CD4-positive, alpha-beta T cell (primary cell): Measurements from ENCODE around the gene CCN5. TPM values are rescaled to one million over a fixed set of nuclear protein-coding genes. Genes with fewer than 3 reads are reported as not detected.
"Not testable (repeated sequence)": the region's sequence is repeated elsewhere in the genome, so short reads cannot be mapped to it uniquely, and the experiment has no call there.

Experiments used
- ATAC-seq: fragments of 200-7000 bp; cut with Tn5 transposase; one replicate; pipeline ENCODE4 v1.10.0; 2022; ENCODE audit warnings: mild to moderate bottlenecking; ENCODE audit not compliant: poor library complexity
- CTCF ChIA-PET: fragments of 350-600 bp; sonication (Branson Sonifier 250); formaldehyde crosslinking; loops from one replicate; lab custom pipeline; 2021; ENCODE audit warnings: antibody characterized with exemption, inconsistent platforms; lab: Charles Lee
- POLR2A ChIA-PET: fragments of 350-600 bp; sonication (Branson Sonifier 250); formaldehyde crosslinking; loops from one replicate; lab custom pipeline; 2021; ENCODE audit warnings: antibody characterized with exemption, inconsistent platforms; lab: Charles Lee
- DNase-seq, 14 experiments: peaks; one replicate each; pipeline ENCODE4 v3.0.0-alpha.2; 2013 to 2020; ENCODE audit warnings: mixed read lengths in 2 of 14
- H3K27ac ChIP-seq, 2 donors: one replicate each; pipeline versions ENCODE4 v1.5.1 to v1.7.0; 2013; ENCODE audit warnings: low read length in 2 of 2, low read depth in 1 of 2, mild to moderate bottlenecking in 1 of 2
- H3K27me3 ChIP-seq, 2 experiments: 1 replicate in 1 of 2; 2 replicates in 1 of 2; pipeline versions ENCODE4 v1.6.1 to v1.7.0; 2013; ENCODE audit warnings: low read length in 2 of 2, control low read depth in 1 of 2, mild to moderate bottlenecking in 1 of 2, moderate library complexity in 1 of 2; ENCODE audit not compliant: insufficient read depth in 2 of 2, control insufficient read depth in 1 of 2
- H3K36me3 ChIP-seq: one replicate; pipeline ENCODE4 v1.6.1; 2013; ENCODE audit warnings: low read length, control low read depth; ENCODE audit not compliant: insufficient read depth
- H3K4me1 ChIP-seq: one replicate; pipeline ENCODE4 v1.6.1; 2013; ENCODE audit warnings: low read length, control low read depth; ENCODE audit not compliant: insufficient read depth
- H3K4me3 ChIP-seq: one replicate; pipeline ENCODE4 v1.5.1; 2013; ENCODE audit warnings: mild to moderate bottlenecking, low read length, moderate library complexity
- H3K9me3 ChIP-seq, 2 experiments: 1 replicate in 1 of 2; 2 replicates in 1 of 2; pipeline versions ENCODE4 v1.6.1 to v1.7.0; 2013; ENCODE audit warnings: low read length in 2 of 2, mild to moderate bottlenecking in 2 of 2, control low read depth in 1 of 2, moderate library complexity in 1 of 2; ENCODE audit not compliant: control insufficient read depth in 1 of 2, insufficient read depth in 1 of 2
- H3K27ac Mint-ChIP-seq: one replicate; pipeline ENCODE4 v1.8.0; 2020; ENCODE audit warnings: mixed read lengths
- H3K27me3 Mint-ChIP-seq: one replicate; pipeline ENCODE4 v1.8.0; 2021; ENCODE audit warnings: mixed read lengths
- H3K36me3 Mint-ChIP-seq: one replicate; pipeline ENCODE4 v1.8.0; 2021; ENCODE audit warnings: low read depth, mixed read lengths
- H3K4me1 Mint-ChIP-seq: one replicate; pipeline ENCODE4 v1.8.0; 2021; ENCODE audit warnings: low read depth, mixed read lengths
- H3K4me3 Mint-ChIP-seq: one replicate; pipeline ENCODE4 v1.8.0; 2020; ENCODE audit warnings: mild to moderate bottlenecking, mixed read lengths
- H3K9me3 Mint-ChIP-seq: one replicate; pipeline ENCODE4 v1.8.0; 2020; ENCODE audit warnings: mixed read lengths
- CTCF ChIP-seq: fragments of 200-600 bp; IDR thresholded peaks from one replicate; pipeline ENCODE4 v1.8.0; 2022; ENCODE audit warnings: antibody characterized with exemption, mild to moderate bottlenecking
- intact Hi-C, 2 experiments: fragments of 100-400 bp; cut with DNase I in 1 of 2; cut with micrococcal nuclease in 1 of 2; formaldehyde crosslinking; loops; one replicate each; pipeline versions ENCODE4 v1.15.1 to v1.9.0; 2023 to 2025; cut with DNase I, micrococcal nuclease
- total RNA-seq, 174 experiments: library from RNA in 2 of 174; stranded (reverse) in 2 of 174; gene quantifications; one replicate each; pipeline ENCODE4 v1.2.3 and lab custom pipeline; 2021 to 2026

The CCN5 gene
- total RNA-seq, 2 experiments from 2014 or later = not detected

GRCh38 chr20:44696315-44696714 is 18.9 kb upstream of the CCN5 start:
- H3K9me3 Mint-ChIP-seq = no peaks in the 10 kb centered on the region
- H3K4me1 Mint-ChIP-seq = no peaks in the 10 kb centered on the region
- no peaks in the 10 kb centered on the region for H3K9me3 ChIP-seq
- no peak overlapping the region for H3K27ac Mint-ChIP-seq
- CTCF ChIA-PET = interaction anchor here (1.0 kb wide), 1 partner anchor 11 kb away, joined by 4 read pairs; no protein-coding TSS in a partner anchor
- H3K4me3 ChIP-seq = no peak overlapping the region
- H3K27me3 ChIP-seq = no peaks in the 10 kb centered on the region
- H3K27me3 Mint-ChIP-seq = no peaks in the 10 kb centered on the region
- H3K36me3 ChIP-seq = no peaks in the 10 kb centered on the region
- intact Hi-C loops = no loop called here
- DNase-seq (no peak), ATAC-seq (no peak)
- no peak overlapping the region for H3K4me3 Mint-ChIP-seq
- TF ChIP-seq CTCF = no peak
- H3K27ac ChIP-seq = no peak overlapping the region
- H3K36me3 Mint-ChIP-seq = no peaks in the 10 kb centered on the region
- POLR2A ChIA-PET = no interaction called here
- no peaks in the 10 kb centered on the region for H3K4me1 ChIP-seq

GRCh38 chr20:44697041-44697440 is 18.1 kb upstream of the CCN5 start:
- POLR2A ChIA-PET, H3K27ac ChIP-seq, H3K27me3 ChIP-seq, H3K27me3 Mint-ChIP-seq, H3K27ac Mint-ChIP-seq, H3K4me1 Mint-ChIP-seq, ATAC-seq, H3K4me3 Mint-ChIP-seq, H3K4me1 ChIP-seq, H3K9me3 ChIP-seq, H3K4me3 ChIP-seq, H3K36me3 Mint-ChIP-seq, H3K9me3 Mint-ChIP-seq, H3K36me3 ChIP-seq, DNase-seq, intact Hi-C loops: not testable (repeated sequence)
- CTCF ChIA-PET = interaction anchor here (1.0 kb wide), 1 partner anchor 12 kb away, joined by 4 read pairs; no protein-coding TSS in a partner anchor

- Mint-ChIP-seq H3K27ac (no peak overlapping the region), H3K4me3 (no peak overlapping the region), H3K4me1 (no peaks in the 10 kb centered on the region), H3K27me3 (no peaks in the 10 kb centered on the region), H3K9me3 (no peaks in the 10 kb centered on the region), H3K36me3 (no peaks in the 10 kb centered on the region)
- H3K9me3 ChIP-seq = no peaks in the 10 kb centered on the region
- no peaks in the 10 kb centered on the region for H3K36me3 ChIP-seq
- no peak overlapping the region for H3K27ac ChIP-seq
- no peak overlapping the region for H3K4me3 ChIP-seq
- intact Hi-C loops = no loop called here
- H3K27me3 ChIP-seq = no peaks in the 10 kb centered on the region
- H3K4me1 ChIP-seq = no peaks in the 10 kb centered on the region
- POLR2A ChIA-PET = no interaction called here
- no peak for TF ChIP-seq CTCF
- CTCF ChIA-PET = no interaction called here
- ATAC-seq = no peak
- no peak for DNase-seq
Measured at GRCh38 chr20:44698351-44698750, 16.8 kb upstream of the CCN5 start.

GRCh38 chr20:44700306-44700705 is 14.9 kb upstream of the CCN5 start:
- H3K9me3 ChIP-seq = no peaks in the 10 kb centered on the region
- Mint-ChIP-seq H3K4me3 (no peak overlapping the region), H3K9me3 (no peaks in the 10 kb centered on the region), H3K27me3 (no peaks in the 10 kb centered on the region), H3K36me3 (no peaks in the 10 kb centered on the region), H3K27ac (no peak overlapping the region), H3K4me1 (no peaks in the 10 kb centered on the region)
- no peak overlapping the region for H3K4me3 ChIP-seq
- H3K36me3 ChIP-seq = no peaks in the 10 kb centered on the region
- no peaks in the 10 kb centered on the region for H3K27me3 ChIP-seq
- H3K27ac ChIP-seq = no peak overlapping the region
- TF ChIP-seq CTCF = no peak
- CTCF ChIA-PET = no interaction called here
- no peaks in the 10 kb centered on the region for H3K4me1 ChIP-seq
- POLR2A ChIA-PET = no interaction called here
- intact Hi-C loops = no loop called here
- no peak for ATAC-seq
- DNase-seq = no peak
